Gastrocnemius medialis (tissue), 4 donors: ENCODE measurements around the gene ZNF296. TPM values are rescaled to one million over a fixed set of nuclear protein-coding genes. Genes with fewer than 3 reads are reported as not detected.

ENCODE experiments used
- ATAC-seq, 2 donors: fragments of 150-250 bp; one replicate each; pipeline ENCODE4 v1.9.1; 2016
- DNase-seq, 2 donors: peaks; one replicate each; pipeline ENCODE4 v3.0.0-alpha.2; 2019
- H3K27ac ChIP-seq, 4 donors: fragments of 200-600 bp; sonication (generic); 1 replicate in 1 of 4; 2 replicates in 3 of 4; pipeline ENCODE4 v1.5.1; 2016 to 2018; ENCODE audit warnings: mild to moderate bottlenecking in 2 of 4, moderate library complexity in 1 of 4
- H3K27me3 ChIP-seq, 3 donors: fragments of 200-600 bp; sonication (generic) in 2 of 3; 1 replicate in 1 of 3; 2 replicates in 2 of 3; pipeline versions ENCODE4 v1.5.1 to v1.6.0; 2016 to 2019; ENCODE audit warnings: mild to moderate bottlenecking in 1 of 3, moderate library complexity in 1 of 3
- H3K36me3 ChIP-seq, 2 donors: fragments of 200-600 bp; sonication (generic) in 1 of 2; one replicate each; pipeline ENCODE4 v1.5.1; 2017 to 2018
- H3K4me1 ChIP-seq, 2 donors: fragments of 200-600 bp; sonication (generic) in 1 of 2; one replicate each; pipeline ENCODE4 v1.5.1; 2016 to 2017; ENCODE audit warnings: mild to moderate bottlenecking in 2 of 2
- H3K4me3 ChIP-seq, 4 donors: fragments of 200-600 bp; sonication (generic) in 3 of 4; 1 replicate in 1 of 4; 2 replicates in 3 of 4; pipeline ENCODE4 v1.5.1; 2016 to 2019; ENCODE audit warnings: mild to moderate bottlenecking in 2 of 4
- H3K9me3 ChIP-seq, 3 donors: fragments of 200-600 bp; sonication (generic) in 2 of 3; 1 replicate in 1 of 3; 2 replicates in 2 of 3; pipeline ENCODE4 v1.5.1; 2016 to 2019
- CTCF ChIP-seq, 5 experiments: fragments of 450-650 bp in 3 of 5; fragments of 200-600 bp in 2 of 5; sonication (generic) in 2 of 5; IDR thresholded peaks in 4 of 5; conservative IDR thresholded peaks in 1 of 5; 1 replicate in 4 of 5; 2 replicates in 1 of 5; pipeline ENCODE4 v1.5.1; 2016 to 2019; ENCODE audit warnings: antibody characterized with exemption in 5 of 5, mild to moderate bottlenecking in 3 of 5, moderate library complexity in 3 of 5
- POLR2A ChIP-seq, 2 donors: fragments of 450-650 bp; IDR thresholded peaks; one replicate each; pipeline ENCODE4 v1.6.1; 2017; ENCODE audit warnings: antibody characterized with exemption in 2 of 2, mild to moderate bottlenecking in 2 of 2, moderate library complexity in 2 of 2
- in situ Hi-C, 4 donors: fragments of 200-750 bp; cut with MboI; loops; one replicate each; pipeline versions ENCODE4 v1.15.0 to v1.8.0; 2017; ENCODE audit warnings: low sequenced_read_pairs in 4 of 4
- intact Hi-C: fragments of 100-400 bp; cut with DNase I; formaldehyde crosslinking; loops from one replicate; pipeline ENCODE4 v1.15.1; 2023; ENCODE audit warnings: low total_unique reads
- total RNA-seq, 4 donors: library from RNA; depleted of rRNA; stranded (reverse); fragments of >200 nt; gene quantifications; one replicate each; pipeline versions ENCODE4 v1.1.0 to v1.2.3, GENCODE V29; 2016

Gene ZNF296
- total RNA-seq, 4 donors from 2014 or later, result not detected

GRCh38 chr19:45101806-45102205 lies 25.5 kb upstream of the ZNF296 start:
- intact Hi-C loops, result no loop called here
- DNase-seq (no peak), ATAC-seq (no peak)
- Histone ChIP-seq H3K4me1 (peaks cover 46 to 68% of the 10 kb centered on the region in 2 donors), H3K27me3 (no peaks in the 10 kb centered on the region), H3K27ac (no peak overlapping the region), H3K36me3 (no peaks in the 10 kb centered on the region), H3K4me3 (no peak overlapping the region), H3K9me3 (no peaks in the 10 kb centered on the region)
- in situ Hi-C loops, result no loop called here
- TF ChIP-seq POLR2A (IDR thresholded peaks at IDR 0.05), result no peak
- no peak for TF ChIP-seq CTCF (IDR thresholded peaks at IDR 0.05 in 4 of 5, conservative IDR thresholded peaks at IDR 0.05 in 1 of 5)

GRCh38 chr19:45100846-45101252 lies 24.6 kb upstream of the ZNF296 start:
- H3K9me3 ChIP-seq, result no peaks in the 10 kb centered on the region
- intact Hi-C loops, result no loop called here
- no peak overlapping the region for H3K4me3 ChIP-seq
- no peak for ATAC-seq
- in situ Hi-C loops, result no loop called here
- no peak for TF ChIP-seq CTCF (IDR thresholded peaks at IDR 0.05 in 4 of 5, conservative IDR thresholded peaks at IDR 0.05 in 1 of 5)
- TF ChIP-seq POLR2A (IDR thresholded peaks at IDR 0.05), result no peak
- H3K4me1 ChIP-seq, result peaks cover 56 to 77% of the 10 kb centered on the region in 2 donors
- H3K36me3 ChIP-seq, result no peaks in the 10 kb centered on the region
- peak overlapping the region; percentile 83 to 91 (median 86) for H3K27ac ChIP-seq
- no peaks in the 10 kb centered on the region for H3K27me3 ChIP-seq
- no peak for DNase-seq

GRCh38 chr19:45100201-45100600 lies 23.9 kb upstream of the ZNF296 start:
- Histone ChIP-seq H3K27ac (peak overlapping the region; percentile 83 to 91 (median 86)), H3K4me3 (no peak overlapping the region)
- in situ Hi-C loops, result no loop called here

GRCh38 chr19:45099467-45100191 lies 23.4 kb upstream of the ZNF296 start:
- Histone ChIP-seq H3K27me3 (no peaks in the 10 kb centered on the region), H3K36me3 (no peaks in the 10 kb centered on the region), H3K9me3 (no peaks in the 10 kb centered on the region), H3K4me3 (peak overlapping the region in 1 of 4 donors; percentile 11), H3K4me1 (peaks cover 65 to 89% of the 10 kb centered on the region in 2 donors), H3K27ac (peak overlapping the region; percentile 83 to 91 (median 86))
- intact Hi-C loops (loop anchor here (10.0 kb wide), 1 partner anchor 225 kb away; the partner anchor contains the start of gene CKM), in situ Hi-C loops (no loop called here)
- TF ChIP-seq POLR2A (IDR thresholded peaks at IDR 0.05) (no peak), CTCF (IDR thresholded peaks at IDR 0.05 in 4 of 5, conservative IDR thresholded peaks at IDR 0.05 in 1 of 5) (no peak)
- peak; percentile 41 to 46 for ATAC-seq
- DNase-seq, result peak in 1 of 2 donors; percentile 62

More at GRCh38 chr19:45100201-45100600, 23.9 kb upstream of the ZNF296 start:
- Histone ChIP-seq H3K9me3 (no peaks in the 10 kb centered on the region), H3K36me3 (no peaks in the 10 kb centered on the region), H3K4me1 (peaks cover 60 to 84% of the 10 kb centered on the region in 2 donors), H3K27me3 (no peaks in the 10 kb centered on the region)
- TF ChIP-seq POLR2A (IDR thresholded peaks at IDR 0.05) (no peak), CTCF (IDR thresholded peaks at IDR 0.05 in 4 of 5, conservative IDR thresholded peaks at IDR 0.05 in 1 of 5) (no peak)
- no peak for DNase-seq
- intact Hi-C loops, result no loop called here
- no peak for ATAC-seq
